ENCODE results near the gene RRAS2.

RRAS2 gene

GRCh38 chr11:14329702-14330101 is 29.3 kb downstream of the RRAS2 start:
- Histone ChIP-seq H3K36me3 (no peaks in the 10 kb centered on the region), H3K9me3 (no peaks in the 10 kb centered on the region), H3K4me1 (ENCODE audit: control insufficient read depth in 1 of 2, insufficient read depth in 1 of 2, low read depth in 1 of 2, low read length in 1 of 2) (no peaks in the 10 kb centered on the region), H3K27ac (no peak overlapping the region), H3K4me3 (ENCODE audit: low read depth in 1 of 2, low read length in 1 of 2) (no peak overlapping the region), H3K27me3 (peaks cover 19% of the 10 kb centered on the region)
- no peak for TF ChIP-seq CTCF (IDR thresholded peaks at IDR 0.05)

GRCh38 chr11:14327116-14327515 is 31.9 kb downstream of the RRAS2 start:
- no peak for TF ChIP-seq CTCF (IDR thresholded peaks at IDR 0.05)
- H3K27ac ChIP-seq: no peak overlapping the region
- no peaks in the 10 kb centered on the region for H3K36me3 ChIP-seq
- no peaks in the 10 kb centered on the region for H3K9me3 ChIP-seq
- H3K4me3 ChIP-seq (ENCODE audit: low read depth in 1 of 2, low read length in 1 of 2): no peak overlapping the region
- no peaks in the 10 kb centered on the region for H3K4me1 ChIP-seq (ENCODE audit: control insufficient read depth in 1 of 2, insufficient read depth in 1 of 2, low read depth in 1 of 2, low read length in 1 of 2)
- peaks cover 17% of the 10 kb centered on the region for H3K27me3 ChIP-seq

- no peak for TF ChIP-seq CTCF (IDR thresholded peaks at IDR 0.05)
- H3K4me3 ChIP-seq (ENCODE audit: low read depth in 1 of 2, low read length in 1 of 2): no peak overlapping the region
- no peaks in the 10 kb centered on the region for H3K36me3 ChIP-seq
- no peaks in the 10 kb centered on the region for H3K4me1 ChIP-seq (ENCODE audit: control insufficient read depth in 1 of 2, insufficient read depth in 1 of 2, low read depth in 1 of 2, low read length in 1 of 2)
- no peak overlapping the region for H3K27ac ChIP-seq
- peaks cover 35% of the 10 kb centered on the region for H3K27me3 ChIP-seq
- no peaks in the 10 kb centered on the region for H3K9me3 ChIP-seq
Observed at GRCh38 chr11:14323118-14323676, 35.8 kb downstream of the RRAS2 start.

- Histone ChIP-seq H3K9me3 (no peaks in the 10 kb centered on the region), H3K4me3 (ENCODE audit: low read depth in 1 of 2, low read length in 1 of 2) (no peak overlapping the region), H3K27ac (no peak overlapping the region), H3K36me3 (no peaks in the 10 kb centered on the region), H3K27me3 (peaks cover 35% of the 10 kb centered on the region), H3K4me1 (ENCODE audit: control insufficient read depth in 1 of 2, insufficient read depth in 1 of 2, low read depth in 1 of 2, low read length in 1 of 2) (no peaks in the 10 kb centered on the region)
- TF ChIP-seq CTCF (IDR thresholded peaks at IDR 0.05): no peak
Observed at GRCh38 chr11:14322510-14322909, 36.5 kb downstream of the RRAS2 start.

GRCh38 chr11:14320020-14320419 is 39.0 kb downstream of the RRAS2 start:
- Histone ChIP-seq H3K27ac (no peak overlapping the region), H3K36me3 (no peaks in the 10 kb centered on the region), H3K4me1 (ENCODE audit: control insufficient read depth in 1 of 2, insufficient read depth in 1 of 2, low read depth in 1 of 2, low read length in 1 of 2) (no peaks in the 10 kb centered on the region), H3K4me3 (ENCODE audit: low read depth in 1 of 2, low read length in 1 of 2) (no peak overlapping the region), H3K9me3 (no peaks in the 10 kb centered on the region), H3K27me3 (peaks cover 35% of the 10 kb centered on the region)
- no peak for TF ChIP-seq CTCF (IDR thresholded peaks at IDR 0.05)

GRCh38 chr11:14318581-14318981 is 40.4 kb downstream of the RRAS2 start:
- H3K36me3 ChIP-seq: no peaks in the 10 kb centered on the region
- H3K27ac ChIP-seq: no peak overlapping the region
- H3K9me3 ChIP-seq: no peaks in the 10 kb centered on the region
- no peak overlapping the region for H3K4me3 ChIP-seq (ENCODE audit: low read depth in 1 of 2, low read length in 1 of 2)
- no peak for TF ChIP-seq CTCF (IDR thresholded peaks at IDR 0.05)
- H3K4me1 ChIP-seq (ENCODE audit: control insufficient read depth in 1 of 2, insufficient read depth in 1 of 2, low read depth in 1 of 2, low read length in 1 of 2): no peaks in the 10 kb centered on the region
- peaks cover 35% of the 10 kb centered on the region for H3K27me3 ChIP-seq

All from neutrophil (primary cell).